ENCODE results near the gene CLSTN2.

Gene CLSTN2

GRCh38 chr3:140004271-140004670, 69.3 kb downstream of the CLSTN2 start:
- H3K9me3 ChIP-seq (ENCODE audit: control insufficient read depth, insufficient read depth, low read length) = no peaks in the 10 kb centered on the region
- no peaks in the 10 kb centered on the region for H3K27me3 ChIP-seq (ENCODE audit: control insufficient read depth, insufficient read depth, low read length)
- no peak overlapping the region for H3K27ac ChIP-seq (ENCODE audit: low read length)
- H3K4me1 ChIP-seq (ENCODE audit: control insufficient read depth, insufficient read depth, low read length) = no peaks in the 10 kb centered on the region
- no peak overlapping the region for H3K4me3 ChIP-seq (ENCODE audit: low read length)
- H3K36me3 ChIP-seq (ENCODE audit: control insufficient read depth, insufficient read depth, low read length) = 0 out of 2 replicates have a peak, but pooled peaks cover 3% of the 10 kb centered on the region
- DNase-seq (ENCODE audit: low read depth, low spot score) = no peak

GRCh38 chr3:140006331-140006730, 71.3 kb downstream of the CLSTN2 start:
- Histone ChIP-seq H3K9me3 (ENCODE audit: control insufficient read depth, insufficient read depth, low read length) (no peaks in the 10 kb centered on the region), H3K36me3 (ENCODE audit: control insufficient read depth, insufficient read depth, low read length) (0 out of 2 replicates have a peak, but pooled peaks cover 3% of the 10 kb centered on the region), H3K4me1 (ENCODE audit: control insufficient read depth, insufficient read depth, low read length) (no peaks in the 10 kb centered on the region), H3K4me3 (ENCODE audit: low read length) (no peak overlapping the region), H3K27me3 (ENCODE audit: control insufficient read depth, insufficient read depth, low read length) (no peaks in the 10 kb centered on the region), H3K27ac (ENCODE audit: low read length) (no peak overlapping the region)
- WGBS (ENCODE audit: insufficient coverage, insufficient read length) = no CpG with 5 or more reads among the region's 2 CpGs
- no peak for DNase-seq (ENCODE audit: low read depth, low spot score)

DNA sequence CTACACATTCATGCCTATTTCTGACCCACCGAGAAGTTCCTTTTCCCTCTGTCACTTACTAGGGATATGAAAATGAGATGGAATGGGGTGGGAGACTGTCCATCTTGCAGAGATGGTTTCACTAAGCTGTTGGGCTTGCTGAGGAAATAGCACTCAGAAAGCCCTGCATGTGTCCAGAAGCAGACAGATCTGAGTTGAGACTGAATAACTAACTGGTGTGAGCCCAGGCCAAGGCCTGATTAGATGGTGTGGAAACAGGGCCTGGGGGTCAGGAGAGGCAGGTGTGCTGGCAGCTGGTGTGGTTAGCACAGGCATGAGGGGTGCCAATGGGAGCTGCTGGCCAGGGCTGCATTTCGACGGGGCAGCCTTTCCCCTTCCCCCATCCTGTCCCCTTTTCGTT, 72.1 kb downstream of the CLSTN2 start:
- Histone ChIP-seq H3K36me3 (ENCODE audit: control insufficient read depth, insufficient read depth, low read length) (0 out of 2 replicates have a peak, but pooled peaks cover 3% of the 10 kb centered on the region), H3K27me3 (ENCODE audit: control insufficient read depth, insufficient read depth, low read length) (no peaks in the 10 kb centered on the region), H3K4me1 (ENCODE audit: control insufficient read depth, insufficient read depth, low read length) (no peaks in the 10 kb centered on the region), H3K4me3 (ENCODE audit: low read length) (no peak overlapping the region), H3K9me3 (ENCODE audit: control insufficient read depth, insufficient read depth, low read length) (no peaks in the 10 kb centered on the region), H3K27ac (ENCODE audit: low read length) (no peak overlapping the region)
- no CpG with 5 or more reads among the region's 4 CpGs for WGBS (ENCODE audit: insufficient coverage, insufficient read length)
- no peak for DNase-seq (ENCODE audit: low read depth, low spot score)

- Histone ChIP-seq H3K4me3 (ENCODE audit: low read length) (no peak overlapping the region), H3K27ac (ENCODE audit: low read length) (no peak overlapping the region), H3K4me1 (ENCODE audit: control insufficient read depth, insufficient read depth, low read length) (no peaks in the 10 kb centered on the region), H3K36me3 (ENCODE audit: control insufficient read depth, insufficient read depth, low read length) (0 out of 2 replicates have a peak, but pooled peaks cover 3% of the 10 kb centered on the region), H3K27me3 (ENCODE audit: control insufficient read depth, insufficient read depth, low read length) (no peaks in the 10 kb centered on the region), H3K9me3 (ENCODE audit: control insufficient read depth, insufficient read depth, low read length) (no peaks in the 10 kb centered on the region)
- DNase-seq (ENCODE audit: low read depth, low spot score) = no peak
- WGBS (ENCODE audit: insufficient coverage, insufficient read length) = no CpG with 5 or more reads among the region's 7 CpGs
Measured at GRCh38 chr3:140007911-140008869, 73.2 kb downstream of the CLSTN2 start.

DNA sequence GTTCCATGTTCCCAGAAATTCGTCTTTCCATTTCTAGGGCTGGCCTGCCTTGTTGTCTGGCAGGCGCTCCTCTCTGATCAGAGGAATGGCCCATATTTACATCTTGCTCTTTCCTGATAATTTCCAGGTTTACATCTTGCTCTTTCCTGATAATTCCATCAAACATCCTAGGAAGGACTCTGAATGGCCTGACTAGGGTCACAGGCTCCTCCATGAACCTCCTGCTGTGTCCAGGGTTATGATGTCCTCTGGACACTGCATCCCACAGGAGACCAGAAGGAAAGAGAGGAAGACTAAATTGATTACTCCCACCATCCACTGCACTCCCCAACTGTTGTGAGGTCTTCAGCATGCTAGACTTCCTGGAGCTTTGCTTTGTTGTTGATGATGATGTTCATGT, 75.4 kb downstream of the CLSTN2 start:
- no CpG with 5 or more reads among the region's 2 CpGs for WGBS (ENCODE audit: insufficient coverage, insufficient read length)

GRCh38 chr3:140011086-140011485, 76.1 kb downstream of the CLSTN2 start:
- H3K27me3 ChIP-seq (ENCODE audit: control insufficient read depth, insufficient read depth, low read length) = no peaks in the 10 kb centered on the region
- no CpG with 5 or more reads among the region's 2 CpGs for WGBS (ENCODE audit: insufficient coverage, insufficient read length)

More for the DNA sequence above, 75.4 kb downstream of the CLSTN2 start:
- Histone ChIP-seq H3K4me1 (ENCODE audit: control insufficient read depth, insufficient read depth, low read length) (no peaks in the 10 kb centered on the region), H3K36me3 (ENCODE audit: control insufficient read depth, insufficient read depth, low read length) (0 out of 2 replicates have a peak, but pooled peaks cover 3% of the 10 kb centered on the region), H3K4me3 (ENCODE audit: low read length) (no peak overlapping the region), H3K9me3 (ENCODE audit: control insufficient read depth, insufficient read depth, low read length) (no peaks in the 10 kb centered on the region), H3K27ac (ENCODE audit: low read length) (no peak overlapping the region), H3K27me3 (ENCODE audit: control insufficient read depth, insufficient read depth, low read length) (no peaks in the 10 kb centered on the region)
- no peak for DNase-seq (ENCODE audit: low read depth, low spot score)

DNA sequence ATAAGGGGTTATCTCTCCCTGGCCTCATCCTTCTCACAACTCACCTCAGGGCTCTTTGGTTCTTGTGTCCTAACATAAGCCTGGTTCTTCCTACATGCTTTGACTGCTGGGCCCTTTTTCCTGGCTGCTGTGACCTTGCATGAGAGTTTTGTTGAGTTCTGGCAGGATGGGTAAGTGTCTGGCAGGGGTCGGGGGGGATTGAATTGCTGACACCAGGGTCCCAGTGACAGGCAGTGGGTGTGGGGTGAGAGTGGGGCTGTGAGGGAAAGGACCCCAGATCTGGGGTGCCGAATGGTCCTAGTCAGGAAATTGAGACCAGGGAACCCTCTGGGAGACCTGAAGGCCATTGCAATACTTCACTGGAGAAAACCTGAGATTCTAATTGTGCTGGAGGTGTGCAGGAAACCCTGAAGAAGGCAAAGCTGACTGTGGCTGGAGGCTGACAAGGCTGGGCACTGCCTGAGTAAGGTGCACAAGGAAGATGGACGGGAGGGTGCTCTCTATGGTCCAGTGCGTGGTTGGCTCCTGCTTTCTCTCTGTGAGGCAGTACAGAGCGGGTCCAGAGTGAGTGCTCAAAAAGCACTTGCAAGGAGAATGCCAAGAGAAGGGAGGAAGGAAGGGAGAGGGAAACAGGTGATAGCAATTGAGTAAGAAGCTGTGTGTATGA, 76.8 kb downstream of the CLSTN2 start:
- Histone ChIP-seq H3K27me3 (ENCODE audit: control insufficient read depth, insufficient read depth, low read length) (no peaks in the 10 kb centered on the region), H3K9me3 (ENCODE audit: control insufficient read depth, insufficient read depth, low read length) (no peaks in the 10 kb centered on the region), H3K4me3 (ENCODE audit: low read length) (no peak overlapping the region), H3K27ac (ENCODE audit: low read length) (no peak overlapping the region), H3K4me1 (ENCODE audit: control insufficient read depth, insufficient read depth, low read length) (no peaks in the 10 kb centered on the region), H3K36me3 (ENCODE audit: control insufficient read depth, insufficient read depth, low read length) (0 out of 2 replicates have a peak, but pooled peaks cover 3% of the 10 kb centered on the region)
- DNase-seq (ENCODE audit: low read depth, low spot score) = no peak
- WGBS (ENCODE audit: insufficient coverage, insufficient read length) = no CpG with 5 or more reads among the region's 5 CpGs

More at GRCh38 chr3:140011086-140011485, 76.1 kb downstream of the CLSTN2 start:
- no peaks in the 10 kb centered on the region for H3K4me1 ChIP-seq (ENCODE audit: control insufficient read depth, insufficient read depth, low read length)
- no peak overlapping the region for H3K4me3 ChIP-seq (ENCODE audit: low read length)
- 0 out of 2 replicates have a peak, but pooled peaks cover 3% of the 10 kb centered on the region for H3K36me3 ChIP-seq (ENCODE audit: control insufficient read depth, insufficient read depth, low read length)
- H3K27ac ChIP-seq (ENCODE audit: low read length) = no peak overlapping the region
- H3K9me3 ChIP-seq (ENCODE audit: control insufficient read depth, insufficient read depth, low read length) = no peaks in the 10 kb centered on the region
- DNase-seq (ENCODE audit: low read depth, low spot score) = no peak

GRCh38 chr3:140013220-140013619, 78.2 kb downstream of the CLSTN2 start:
- Histone ChIP-seq H3K9me3 (ENCODE audit: control insufficient read depth, insufficient read depth, low read length) (no peaks in the 10 kb centered on the region), H3K27me3 (ENCODE audit: control insufficient read depth, insufficient read depth, low read length) (no peaks in the 10 kb centered on the region), H3K36me3 (ENCODE audit: control insufficient read depth, insufficient read depth, low read length) (no peaks in the 10 kb centered on the region), H3K4me3 (ENCODE audit: low read length) (no peak overlapping the region), H3K27ac (ENCODE audit: low read length) (no peak overlapping the region), H3K4me1 (ENCODE audit: control insufficient read depth, insufficient read depth, low read length) (no peaks in the 10 kb centered on the region)
- WGBS (ENCODE audit: insufficient coverage, insufficient read length) = no CpG with 5 or more reads among the region's 5 CpGs
- DNase-seq (ENCODE audit: low read depth, low spot score) = no peak

GRCh38 chr3:140014831-140015495, 80.0 kb downstream of the CLSTN2 start:
- no peaks in the 10 kb centered on the region for H3K36me3 ChIP-seq (ENCODE audit: control insufficient read depth, insufficient read depth, low read length)
- H3K4me3 ChIP-seq (ENCODE audit: low read length) = no peak overlapping the region
- no peak overlapping the region for H3K27ac ChIP-seq (ENCODE audit: low read length)
- no peaks in the 10 kb centered on the region for H3K27me3 ChIP-seq (ENCODE audit: control insufficient read depth, insufficient read depth, low read length)
- H3K9me3 ChIP-seq (ENCODE audit: control insufficient read depth, insufficient read depth, low read length) = no peaks in the 10 kb centered on the region
- WGBS (ENCODE audit: insufficient coverage, insufficient read length) = no CpG with 5 or more reads among the region's 3 CpGs
- DNase-seq (ENCODE audit: low read depth, low spot score) = no peak
- H3K4me1 ChIP-seq (ENCODE audit: control insufficient read depth, insufficient read depth, low read length) = no peaks in the 10 kb centered on the region

GRCh38 chr3:140015741-140016140, 80.8 kb downstream of the CLSTN2 start:
- no peaks in the 10 kb centered on the region for H3K9me3 ChIP-seq (ENCODE audit: control insufficient read depth, insufficient read depth, low read length)
- no peak overlapping the region for H3K27ac ChIP-seq (ENCODE audit: low read length)
- H3K4me3 ChIP-seq (ENCODE audit: low read length) = no peak overlapping the region
- H3K4me1 ChIP-seq (ENCODE audit: control insufficient read depth, insufficient read depth, low read length) = no peaks in the 10 kb centered on the region
- H3K27me3 ChIP-seq (ENCODE audit: control insufficient read depth, insufficient read depth, low read length) = no peaks in the 10 kb centered on the region
- no peak for DNase-seq (ENCODE audit: low read depth, low spot score)
- no CpG with 5 or more reads among the region's 3 CpGs for WGBS (ENCODE audit: insufficient coverage, insufficient read length)
- no peaks in the 10 kb centered on the region for H3K36me3 ChIP-seq (ENCODE audit: control insufficient read depth, insufficient read depth, low read length)

All from iPS DF 6.9 (cell line).